Pulmonary artery endothelial cell (primary cell): ENCODE data around the gene ZNF556. TPM values are rescaled to one million over a fixed set of nuclear protein-coding genes. Genes with fewer than 3 reads are reported as not detected.

Experiments used
- DNase-seq: peaks from one replicate; pipeline ENCODE4 v3.0.0-alpha.2; 2011; ENCODE audit warnings: low read depth, low spot score
- total RNA-seq: library from RNA; depleted of rRNA; stranded (reverse); fragments of >200 nt; gene quantifications from 2 replicates; pipeline ENCODE4 v1.2.3, GENCODE V29; 2014

ZNF556 gene
- 0.04 TPM in 1 of 2 replicates, not detected in the other for total RNA-seq

DNA sequence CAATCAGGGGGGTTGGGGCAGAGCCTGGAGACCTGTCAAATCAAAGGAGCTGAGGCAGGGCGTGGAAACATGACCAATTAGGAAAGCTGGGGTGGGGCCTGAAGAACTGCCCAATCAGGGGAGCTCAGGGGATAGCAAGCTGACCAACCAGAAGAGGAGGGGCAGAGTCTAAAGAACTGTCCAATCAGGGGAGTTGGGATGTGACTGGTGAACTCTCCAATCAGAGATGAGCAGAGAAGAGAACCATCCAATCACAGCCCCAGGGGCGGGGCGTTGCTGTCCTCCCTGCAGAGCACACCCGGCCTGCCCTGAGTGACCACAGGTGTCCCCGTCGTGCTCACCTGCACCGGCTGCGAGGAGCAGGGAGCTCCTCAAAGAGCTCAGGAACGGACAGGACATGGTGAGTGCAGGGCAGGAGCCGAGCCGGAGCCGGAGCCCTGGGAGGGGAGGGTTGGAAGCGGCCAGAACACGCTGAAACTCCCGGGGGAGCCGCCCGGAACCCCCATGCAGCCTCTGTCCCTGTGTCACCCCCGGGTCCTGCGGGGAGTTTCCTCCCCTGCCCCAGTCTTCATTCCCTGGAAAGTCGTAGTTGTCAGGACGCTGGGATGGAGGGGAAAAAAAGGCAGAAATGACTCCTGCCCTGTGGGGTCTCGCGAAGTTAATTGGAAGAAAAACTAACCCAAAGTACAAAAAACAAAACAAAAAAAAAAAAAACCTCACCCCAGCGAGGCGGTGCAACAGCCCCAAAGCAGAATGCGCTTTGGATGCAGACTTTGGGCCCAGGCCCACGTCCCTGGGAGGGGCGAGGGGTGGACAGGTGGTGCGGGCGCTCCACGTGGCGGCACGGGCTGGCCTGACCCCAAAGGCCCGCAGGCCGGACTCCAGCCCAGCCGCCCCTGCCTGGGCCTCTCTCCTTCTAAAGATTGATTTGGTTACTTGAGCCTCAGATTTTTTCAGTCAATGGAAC is at the start of gene ZNF556:
Gene ZNF556, plus strand, starts transcription at position 311 of the 967 bp plus-strand sequence. Its CDS starts 87 bp downstream, at position 398.
- no peak for DNase-seq

DNA sequence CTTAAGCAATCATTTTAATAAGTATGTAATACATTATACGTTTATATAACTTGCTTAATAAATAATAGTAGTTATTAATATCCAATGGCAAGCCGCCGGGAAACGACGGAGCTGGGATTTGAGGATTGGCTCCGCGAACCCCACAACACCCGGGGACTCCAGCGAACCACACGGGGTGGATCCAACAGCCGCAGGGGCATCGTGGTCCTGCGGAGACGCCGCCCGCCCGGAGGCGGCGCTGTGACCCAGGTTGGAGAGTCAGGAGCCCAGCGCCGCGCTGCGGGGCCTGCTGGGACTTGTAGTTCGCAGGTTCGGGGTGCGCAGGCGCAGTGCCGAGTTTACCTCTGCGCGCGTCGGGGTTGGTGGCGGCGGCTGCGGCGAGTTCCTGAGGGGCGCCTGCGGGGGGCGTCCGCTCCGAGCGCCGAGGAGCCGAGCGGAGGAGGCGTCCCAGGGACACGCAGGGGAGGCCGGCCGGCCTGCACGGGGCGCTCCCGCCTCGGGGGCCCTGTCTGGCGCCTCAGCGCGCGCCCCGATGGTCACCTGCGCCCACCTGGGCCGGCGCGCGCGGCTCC is 47.5 kb upstream of the ZNF556 start, which contains the start of gene ZNF554:
Gene ZNF554, plus strand, starts transcription at position 329 of the 572 bp plus-strand sequence. Its CDS starts 204 bp downstream, at position 533.
- DNase-seq, result peak; percentile 85

- DNase-seq, result no peak
These were observed 46.9 kb upstream of the ZNF556 start for GRCh38 chr19:2820112-2820702.

DNA sequence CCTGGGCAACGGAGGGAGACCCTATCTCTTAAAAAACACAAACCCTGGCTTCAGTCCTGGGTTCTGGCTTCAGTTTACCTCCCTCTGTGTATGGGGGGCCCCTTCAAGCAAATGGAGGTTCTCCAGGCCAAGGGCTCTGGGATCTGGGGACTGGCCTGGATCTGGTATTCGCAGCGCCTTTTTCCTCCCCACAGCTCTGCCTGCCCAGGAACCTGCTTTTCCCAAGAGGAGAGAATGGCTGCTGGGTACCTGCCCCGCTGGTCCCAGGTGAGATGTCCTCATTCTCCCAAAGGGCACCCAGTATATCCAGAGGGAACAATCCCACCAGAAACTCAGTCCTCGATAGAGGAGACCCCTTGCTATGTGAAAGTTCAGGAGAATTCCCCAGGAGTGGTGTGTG is 44.3 kb upstream of the ZNF556 start:
- DNase-seq, result no peak

DNA sequence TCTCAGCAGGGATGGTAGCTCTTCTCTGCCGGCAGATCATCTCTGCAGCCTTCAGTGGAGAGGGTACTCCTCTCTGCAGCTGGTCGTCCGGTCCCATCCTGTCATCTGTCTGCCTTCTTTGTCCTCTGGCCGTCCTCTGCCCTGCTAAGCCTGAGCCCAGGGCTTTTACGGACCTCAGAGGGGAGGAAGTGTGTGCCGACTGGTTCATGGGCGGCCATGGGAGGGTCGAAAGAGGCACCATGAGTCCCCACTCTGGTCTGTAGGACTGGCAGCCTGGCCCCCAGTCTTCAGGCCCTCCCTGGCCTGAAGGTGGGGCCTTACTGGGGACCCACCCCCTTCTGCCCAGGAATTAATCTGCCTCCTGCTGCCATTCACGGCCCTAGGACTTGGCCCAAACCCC is 43.5 kb upstream of the ZNF556 start:
- DNase-seq, result no peak

DNA sequence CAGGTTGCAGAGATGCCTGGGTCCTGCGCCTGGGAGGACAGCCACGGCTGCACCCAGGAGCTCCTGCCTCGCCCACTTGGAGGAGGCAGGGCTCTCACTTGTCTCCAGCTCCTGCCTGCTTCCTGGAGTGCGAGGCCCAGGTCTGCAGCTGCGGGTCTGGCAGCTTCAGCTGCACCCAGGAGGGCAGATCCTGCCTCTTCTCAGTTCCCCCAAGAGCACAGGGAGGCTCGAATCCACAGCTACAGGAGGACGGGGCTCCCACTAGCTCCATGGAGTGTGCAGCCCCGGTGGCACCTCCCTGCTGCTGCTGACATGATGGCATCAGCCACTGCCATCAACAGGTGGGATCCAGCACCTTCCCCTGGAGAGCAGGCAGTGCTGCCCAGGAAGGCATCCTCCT is 43.0 kb upstream of the ZNF556 start:
- DNase-seq, result no peak

DNA sequence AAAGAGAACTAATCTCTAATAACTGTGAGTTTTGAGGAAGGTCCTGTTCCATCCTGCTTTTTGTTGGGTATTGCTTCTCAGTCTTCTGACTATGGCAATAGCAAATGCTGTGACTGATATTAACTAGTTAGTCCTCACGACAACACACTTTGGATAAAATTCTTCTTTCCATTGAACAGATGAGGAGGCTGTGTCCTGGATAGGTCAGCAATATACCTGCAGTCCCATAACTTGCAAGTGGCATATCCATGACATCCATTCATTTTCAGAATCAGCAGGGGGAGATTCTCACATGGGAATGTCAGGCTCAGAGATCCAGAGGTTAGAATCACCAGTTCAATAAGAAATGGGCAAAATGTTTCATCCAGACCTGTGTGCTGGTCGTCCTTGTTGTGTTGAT is 40.1 kb upstream of the ZNF556 start:
- no peak for DNase-seq

DNA sequence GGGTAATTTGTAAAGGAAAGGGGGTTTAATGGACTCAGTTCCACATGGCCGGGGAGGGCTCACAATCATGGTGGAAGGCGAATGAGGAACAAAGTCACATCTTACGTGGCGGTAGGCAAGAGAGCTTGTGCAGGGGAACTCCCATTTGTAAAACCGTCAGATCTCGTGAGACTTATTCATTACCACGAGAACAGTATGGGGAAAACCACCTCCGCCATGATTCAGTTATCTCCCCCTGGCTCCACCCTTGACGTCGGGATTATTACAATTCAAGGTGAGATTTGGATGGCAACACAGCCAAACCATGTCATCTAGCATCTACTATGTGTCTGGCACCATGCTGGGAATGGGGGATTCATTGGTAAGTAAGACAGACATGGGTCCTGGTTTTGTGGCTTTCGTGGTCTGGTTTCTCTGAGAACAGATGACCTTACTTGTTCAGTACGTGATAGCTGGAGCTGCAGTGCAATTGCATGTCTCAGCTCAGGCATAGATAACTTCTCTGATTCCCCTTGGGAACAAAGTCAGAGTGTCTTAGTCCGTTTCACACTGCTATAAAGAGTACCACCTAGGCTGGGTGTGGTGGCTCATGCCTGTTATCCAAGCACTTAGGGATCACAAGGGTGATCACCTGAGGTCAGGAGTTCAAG is 39.2 kb upstream of the ZNF556 start:
- DNase-seq, result no peak

GRCh38 chr19:2834294-2834871 is 32.8 kb upstream of the ZNF556 start:
- DNase-seq, result no peak

DNA sequence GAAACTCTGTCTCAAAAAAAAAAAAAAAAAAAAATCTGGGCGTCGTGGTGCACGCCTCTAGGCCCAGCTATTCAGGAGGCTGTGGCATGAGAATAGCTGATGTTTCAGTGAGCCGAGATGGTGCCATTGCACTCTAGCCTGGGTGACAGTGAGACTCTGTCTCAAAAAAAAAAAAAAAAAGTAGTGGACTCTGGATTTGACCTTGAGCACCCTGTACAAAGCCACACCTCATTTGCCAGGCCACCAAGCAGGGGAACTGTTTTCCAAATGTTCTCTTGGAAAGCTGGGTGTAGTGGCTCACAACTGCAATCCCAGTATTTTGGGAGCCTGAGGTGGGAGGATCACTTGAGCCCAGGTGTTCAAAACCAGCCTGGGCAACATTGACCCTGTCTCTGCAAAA is 29.7 kb upstream of the ZNF556 start:
- no peak for DNase-seq

DNA sequence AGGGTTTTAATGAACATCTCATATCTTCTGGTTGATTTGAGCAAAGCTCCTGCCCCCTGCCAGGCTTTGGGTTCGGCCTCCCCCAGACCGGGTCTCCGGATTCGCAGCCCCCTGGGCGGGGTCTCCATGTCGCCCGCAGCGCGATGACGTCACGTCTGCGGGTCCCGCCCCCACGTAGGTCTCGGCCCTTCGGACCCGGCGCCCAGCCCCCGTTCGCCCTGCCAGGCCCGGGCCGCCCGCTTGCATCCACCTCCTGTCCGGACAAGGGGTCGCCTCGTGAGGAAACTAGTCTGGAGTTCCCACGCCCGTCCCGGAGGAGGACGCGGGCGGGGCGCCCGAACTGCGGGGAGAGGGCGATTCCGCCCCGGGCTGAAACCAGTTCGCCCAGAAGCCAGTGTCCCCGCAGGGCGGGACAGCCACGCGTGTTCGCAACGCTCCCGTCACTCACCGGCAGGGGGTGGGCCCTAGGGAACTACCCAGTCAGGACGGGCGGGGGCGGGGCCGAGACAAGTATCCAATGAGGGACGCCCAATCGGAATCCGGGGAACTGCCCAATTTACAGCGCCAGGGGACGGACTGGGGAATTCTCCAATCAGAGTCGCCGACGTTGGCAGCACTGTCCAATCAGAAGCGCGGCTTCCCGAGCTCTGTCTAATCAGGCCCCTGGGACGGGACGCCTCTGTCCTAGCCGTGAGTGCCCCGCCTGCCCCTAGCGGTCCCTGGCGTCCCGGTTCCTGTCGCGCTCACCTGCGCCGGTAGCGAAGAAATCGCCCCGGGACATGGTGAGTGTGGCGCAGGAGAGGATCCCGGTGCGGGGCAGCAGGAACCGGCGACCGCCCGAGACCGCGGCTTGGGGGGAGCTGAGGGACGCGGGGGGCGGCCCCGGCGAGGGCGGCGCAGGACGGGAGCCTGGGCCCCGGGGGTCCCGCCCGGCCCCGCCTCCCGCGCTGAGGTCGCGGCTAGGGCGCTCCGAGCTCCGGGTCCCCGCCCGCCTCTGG is 26.0 kb upstream of the ZNF556 start, which contains the start of gene ZNF555:
Gene ZNF555, plus strand, starts transcription at position 682 of the 998 bp plus-strand sequence. Its CDS starts 98 bp downstream, at position 780.
- DNase-seq, result peak; percentile 97

GRCh38 chr19:2841855-2842574 is 25.1 kb upstream of the ZNF556 start:
- DNase-seq, result no peak

- no peak for DNase-seq
These were observed 22.0 kb upstream of the ZNF556 start for GRCh38 chr19:2845107-2845506.

GRCh38 chr19:2846180-2846894 is 20.8 kb upstream of the ZNF556 start:
- no peak for DNase-seq

- no peak for DNase-seq
These were observed 19.6 kb upstream of the ZNF556 start for GRCh38 chr19:2847507-2847906.

GRCh38 chr19:2848616-2849015 is 18.5 kb upstream of the ZNF556 start:
- no peak for DNase-seq

- no peak for DNase-seq
These were observed 16.7 kb upstream of the ZNF556 start for GRCh38 chr19:2850256-2850925.

GRCh38 chr19:2852598-2852997 is 14.5 kb upstream of the ZNF556 start:
- no peak for DNase-seq
